OCI-LY7 (cell line): ENCODE measurements around the gene SCN8A. TPM values are rescaled to one million over a fixed set of nuclear protein-coding genes. Genes with fewer than 3 reads are reported as not detected.

Source experiments
- BruUV-seq: library from RNA; stranded (reverse); fragments of 400-500 nt; replicated peaks from 2 replicates; lab custom pipeline; 2021; lab: Mats Ljungman, UMichigan
- CTCF ChIA-PET: fragments of 300-600 bp; sonication (Branson Sonifier 250); formaldehyde crosslinking; loops from one replicate; lab custom pipeline; 2022; ENCODE audit warnings: antibody characterized with exemption; ENCODE audit not compliant: unreplicated experiment; lab: Charles Lee
- POLR2A ChIA-PET: fragments of 300-600 bp; sonication (Branson Sonifier 250); formaldehyde crosslinking; loops from one replicate; lab custom pipeline; 2022; ENCODE audit warnings: antibody characterized with exemption; lab: Charles Lee
- DNase-seq: peaks from one replicate; pipeline ENCODE4 v3.0.0-alpha.2; 2015; ENCODE audit warnings: low spot score
- H2AFZ ChIP-seq: fragments of 200-600 bp; sonication (generic), shearing (Covaris generic); 2 replicates; pipeline ENCODE4 v1.6.1; 2014; ENCODE audit warnings: mild to moderate bottlenecking, antibody characterized with exemption, low read length, moderate library complexity
- H3K27ac ChIP-seq: fragments of 200-600 bp; sonication (generic); 2 replicates; pipeline ENCODE4 v1.5.1; 2014; ENCODE audit warnings: mixed run types, low read depth, mild to moderate bottlenecking, moderate library complexity, low read length, inconsistent platforms; ENCODE audit not compliant: poor library complexity, severe bottlenecking
- H3K36me3 ChIP-seq: fragments of 200-600 bp; sonication (generic); 2 replicates; pipeline ENCODE4 v1.6.1; 2014; ENCODE audit warnings: mild to moderate bottlenecking, antibody characterized with exemption, low read length, moderate library complexity, mixed read lengths; ENCODE audit not compliant: insufficient read depth
- H3K4me1 ChIP-seq: fragments of 200-600 bp; sonication (generic); 2 replicates; pipeline ENCODE4 v1.5.1; 2014; ENCODE audit warnings: mild to moderate bottlenecking, low read length; ENCODE audit not compliant: insufficient read depth, poor library complexity, severe bottlenecking
- H3K4me2 ChIP-seq: fragments of 200-600 bp; sonication (generic); 2 replicates; pipeline ENCODE4 v1.6.1; 2014; ENCODE audit warnings: mild to moderate bottlenecking, low read length
- H3K4me3 ChIP-seq: fragments of 200-600 bp; sonication (generic); 2 replicates; pipeline ENCODE4 v1.5.1; 2014; ENCODE audit warnings: mild to moderate bottlenecking, low read depth, low read length; ENCODE audit not compliant: poor library complexity, severe bottlenecking
- H3K79me2 ChIP-seq: fragments of 200-600 bp; sonication (generic); 2 replicates; pipeline ENCODE4 v1.6.1; 2016; ENCODE audit warnings: low read depth, mild to moderate bottlenecking, low read length, moderate library complexity, mixed read lengths; ENCODE audit not compliant: insufficient read depth
- H3K9me2 ChIP-seq: fragments of 200-600 bp; sonication (generic); 2 replicates; pipeline ENCODE4 v1.6.1; 2016; ENCODE audit warnings: mild to moderate bottlenecking, low read length, mixed read lengths; ENCODE audit not compliant: insufficient read depth
- H3K9me3 ChIP-seq: fragments of 200-600 bp; sonication (generic); 2 replicates; pipeline ENCODE4 v1.6.1; 2014; ENCODE audit warnings: mild to moderate bottlenecking, mixed run types, low read length, mixed read lengths
- H4K20me1 ChIP-seq: fragments of 200-600 bp; sonication (generic); 2 replicates; pipeline ENCODE4 v1.6.1; 2014; ENCODE audit warnings: mild to moderate bottlenecking, antibody characterized with exemption, low read length, moderate library complexity, mixed read lengths; ENCODE audit not compliant: insufficient read depth
- EZH2phosphoT487 ChIP-seq: fragments of 200-600 bp; sonication (generic); IDR thresholded peaks from 2 replicates; pipeline ENCODE4 v1.6.1; 2018; ENCODE audit warnings: low read depth, borderline replicate concordance, mild to moderate bottlenecking, mixed run types, antibody characterized with exemption, low read length, moderate library complexity, mixed read lengths
- intact Hi-C: fragments of 100-400 bp; cut with micrococcal nuclease; formaldehyde crosslinking; loops from one replicate; pipeline ENCODE4 v1.10.0; 2022; ENCODE audit not compliant: unreplicated experiment
- total RNA-seq, 2 experiments: library from RNA; depleted of rRNA in 1 of 2; stranded (reverse); fragments of >200 nt in 1 of 2; shearing (Covaris generic) in 1 of 2; gene quantifications; 2 replicates each; pipeline ENCODE4 v1.2.3, GENCODE V29; 2014 to 2022
- TF ChIP-seq, protein P1 (sequence below): fragments of 200-600 bp; sonication (generic); conservative IDR thresholded peaks from 2 replicates; pipeline ENCODE4 v1.5.1; 2014; ENCODE audit warnings: mild to moderate bottlenecking, antibody characterized with exemption, low read length, moderate library complexity, mixed read lengths

Gene SCN8A
- total RNA-seq, 2 experiments from 2014 or later = 0.88 to 2.6 TPM

DNA sequence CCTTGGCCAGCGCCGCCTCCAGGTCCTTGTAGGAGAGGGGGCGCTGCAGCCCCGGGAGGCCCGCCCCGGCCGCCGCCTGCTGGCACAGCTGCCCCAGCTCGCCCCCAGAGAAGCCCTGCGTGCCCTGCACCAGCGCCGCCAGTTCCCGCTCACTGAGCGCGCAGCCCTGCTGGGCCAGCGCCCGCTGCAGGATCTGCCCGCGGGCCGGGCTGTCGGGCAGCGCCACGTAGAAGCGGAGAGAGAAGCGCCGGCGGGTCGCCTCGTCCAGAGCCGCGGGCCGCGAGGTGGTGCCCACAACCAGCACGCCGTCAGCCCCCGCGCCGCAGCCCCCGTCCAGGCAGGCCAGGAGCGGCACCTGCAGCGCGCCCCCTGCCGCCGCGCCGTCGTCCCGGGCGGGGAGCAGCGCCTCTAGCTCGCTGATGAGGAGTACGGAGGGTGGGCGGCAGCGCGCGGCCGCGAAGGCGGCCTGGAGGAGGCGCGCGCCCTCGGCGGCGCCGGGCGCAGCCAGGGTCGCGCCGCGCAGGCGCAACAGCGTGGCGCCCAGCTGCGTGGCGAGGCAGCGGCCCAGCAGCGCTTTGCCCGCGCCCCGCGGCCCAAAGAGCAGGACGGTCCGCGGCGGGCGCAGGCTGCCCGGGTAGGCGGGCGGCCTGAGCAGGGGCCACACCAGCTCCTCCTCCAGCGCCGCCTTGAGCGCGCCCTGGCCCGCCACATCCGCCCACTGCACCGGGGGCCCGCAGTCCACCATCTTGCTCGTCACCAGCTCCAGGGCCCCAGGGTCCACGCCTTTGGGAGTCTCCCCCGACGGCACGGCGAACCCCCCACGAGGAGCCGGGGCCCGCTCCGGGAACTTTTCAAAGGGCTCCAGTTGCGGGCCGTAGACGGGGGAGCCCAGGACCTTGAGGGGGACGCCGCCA, 229.8 kb downstream of the SCN8A start:
- no peak overlapping the region for H3K4me2 ChIP-seq

DNA sequence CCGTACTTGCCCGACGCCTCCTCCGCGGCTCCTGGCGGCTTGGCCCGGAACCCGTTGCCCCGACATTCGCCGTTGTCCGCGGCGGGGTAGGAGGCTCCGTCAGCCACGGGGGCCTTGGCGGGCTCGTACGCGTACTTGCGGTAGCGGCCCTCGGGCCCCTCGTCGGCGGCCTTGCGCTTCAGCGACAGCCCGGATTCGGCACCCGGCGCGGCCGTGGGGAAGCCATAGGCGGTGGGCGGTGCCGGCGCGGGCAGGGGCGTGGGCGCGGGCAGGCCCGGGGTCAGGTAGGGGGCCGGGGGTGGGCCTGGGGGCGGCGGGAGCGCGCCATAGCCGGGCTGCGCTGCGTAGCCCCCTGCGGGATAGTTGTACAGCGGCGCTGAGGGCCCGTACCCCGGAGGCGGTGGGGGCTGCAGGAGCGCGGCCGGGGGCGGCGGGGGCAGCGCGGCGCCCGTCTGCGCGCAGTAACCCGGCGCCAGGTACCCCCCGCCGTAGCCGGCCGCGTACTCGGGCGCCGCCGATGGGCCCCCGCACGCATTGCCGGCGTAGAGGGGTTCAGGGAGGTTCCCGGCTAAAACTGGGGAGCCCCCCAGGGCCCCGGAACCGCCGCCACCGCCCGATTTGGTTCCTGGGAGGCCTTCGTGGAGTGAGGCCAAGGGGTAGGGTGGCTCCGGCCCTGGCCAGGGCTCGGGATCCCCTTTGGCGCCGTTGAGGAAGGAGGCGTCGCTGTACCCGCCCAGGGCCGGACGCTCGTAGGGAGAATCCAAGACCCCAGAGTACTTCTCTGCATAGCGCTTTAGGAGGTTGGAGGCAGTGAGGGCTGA, 230.6 kb downstream of the SCN8A start:
- no peaks in the 10 kb centered on the region for H3K9me3 ChIP-seq
- no peak overlapping the region for H3K4me2 ChIP-seq
- ChIA-PET CTCF (no interaction called here), POLR2A (no interaction called here)
- H3K9me2 ChIP-seq = no peaks in the 10 kb centered on the region
- no peak overlapping the region for H3K27ac ChIP-seq
- TF ChIP-seq, protein P1, sequence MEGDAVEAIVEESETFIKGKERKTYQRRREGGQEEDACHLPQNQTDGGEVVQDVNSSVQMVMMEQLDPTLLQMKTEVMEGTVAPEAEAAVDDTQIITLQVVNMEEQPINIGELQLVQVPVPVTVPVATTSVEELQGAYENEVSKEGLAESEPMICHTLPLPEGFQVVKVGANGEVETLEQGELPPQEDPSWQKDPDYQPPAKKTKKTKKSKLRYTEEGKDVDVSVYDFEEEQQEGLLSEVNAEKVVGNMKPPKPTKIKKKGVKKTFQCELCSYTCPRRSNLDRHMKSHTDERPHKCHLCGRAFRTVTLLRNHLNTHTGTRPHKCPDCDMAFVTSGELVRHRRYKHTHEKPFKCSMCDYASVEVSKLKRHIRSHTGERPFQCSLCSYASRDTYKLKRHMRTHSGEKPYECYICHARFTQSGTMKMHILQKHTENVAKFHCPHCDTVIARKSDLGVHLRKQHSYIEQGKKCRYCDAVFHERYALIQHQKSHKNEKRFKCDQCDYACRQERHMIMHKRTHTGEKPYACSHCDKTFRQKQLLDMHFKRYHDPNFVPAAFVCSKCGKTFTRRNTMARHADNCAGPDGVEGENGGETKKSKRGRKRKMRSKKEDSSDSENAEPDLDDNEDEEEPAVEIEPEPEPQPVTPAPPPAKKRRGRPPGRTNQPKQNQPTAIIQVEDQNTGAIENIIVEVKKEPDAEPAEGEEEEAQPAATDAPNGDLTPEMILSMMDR = no peak
- TF ChIP-seq EZH2phosphoT487 = no peak
- H3K79me2 ChIP-seq = no peaks in the 10 kb centered on the region
- H2AFZ ChIP-seq = no peak overlapping the region
- no peak overlapping the region for H3K4me3 ChIP-seq
- intact Hi-C loops = no loop called here
- H3K4me1 ChIP-seq = no peaks in the 10 kb centered on the region
- H3K36me3 ChIP-seq = no peaks in the 10 kb centered on the region
- no peak for DNase-seq
- no TSS peak for BruUV-seq
- no peaks in the 10 kb centered on the region for H4K20me1 ChIP-seq

More for the DNA sequence above, 229.8 kb downstream of the SCN8A start:
- TF ChIP-seq EZH2phosphoT487 = no peak
- TF ChIP-seq, protein P1 = peak; percentile 40; the same call in 1 of the 2 replicates
- BruUV-seq = no TSS peak
- ChIA-PET POLR2A (no interaction called here), CTCF (no interaction called here)
- H2AFZ ChIP-seq = no peak overlapping the region
- H3K27ac ChIP-seq = no peak overlapping the region
- no peaks in the 10 kb centered on the region for H3K9me3 ChIP-seq
- H3K9me2 ChIP-seq = no peaks in the 10 kb centered on the region
- H4K20me1 ChIP-seq = no peaks in the 10 kb centered on the region
- DNase-seq = no peak
- no peaks in the 10 kb centered on the region for H3K79me2 ChIP-seq
- intact Hi-C loops = no loop called here
- H3K4me1 ChIP-seq = no peaks in the 10 kb centered on the region
- H3K4me3 ChIP-seq = no peak overlapping the region
- no peaks in the 10 kb centered on the region for H3K36me3 ChIP-seq
